Measurements from ENCODE around the gene EFCAB11.
A peak's percentile ranks its signal among the peaks of the same experiment; 100 is the strongest.

The EFCAB11 gene

GRCh38 chr14:89814126-89814525 lies 140.4 kb downstream of the EFCAB11 start:
- no peak for DNase-seq (ENCODE audit: low read depth in 2 of 2)

DNA sequence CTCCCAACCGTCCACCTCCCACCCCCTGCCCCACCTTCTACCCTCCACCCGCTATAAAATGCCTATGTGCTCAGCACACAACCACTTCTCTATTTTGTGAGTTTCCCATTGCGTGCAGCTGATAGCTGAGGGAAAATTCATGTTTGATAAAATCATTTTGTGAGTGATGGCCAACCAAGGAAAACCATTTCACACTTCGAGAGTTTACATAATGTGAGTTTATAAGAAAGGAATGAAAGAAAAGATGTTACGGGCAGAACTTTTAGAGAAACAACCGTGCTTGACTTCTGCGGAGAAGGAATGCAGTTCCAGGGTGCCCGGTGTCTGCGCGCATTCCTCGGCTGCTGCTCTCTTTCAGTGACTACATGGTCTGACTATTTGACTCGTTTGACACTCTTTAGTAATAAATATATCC lies 140.9 kb downstream of the EFCAB11 start:
- peak; percentile 94 to 97 for DNase-seq (ENCODE audit: low read depth in 2 of 2)

GRCh38 chr14:89811954-89812575 lies 142.5 kb downstream of the EFCAB11 start:
- DNase-seq (ENCODE audit: low read depth in 2 of 2) = no peak

DNA sequence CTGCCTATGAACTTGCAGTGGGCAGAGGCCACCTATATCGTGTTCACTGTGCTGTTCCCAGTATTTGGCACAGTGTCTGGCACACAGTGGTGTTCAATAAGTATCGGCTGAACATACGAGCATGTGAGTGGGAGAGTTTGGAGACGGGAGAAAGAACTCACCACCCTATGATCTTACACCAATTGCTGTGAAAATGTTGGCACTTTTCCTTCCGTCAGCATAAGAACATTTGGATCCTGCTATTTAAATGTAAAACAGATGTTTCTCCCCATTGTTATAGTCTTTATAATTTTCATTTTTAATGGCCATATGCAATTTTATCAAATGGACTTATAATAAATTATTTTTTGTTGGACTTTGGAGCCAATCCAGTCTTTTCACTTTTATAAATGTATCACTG lies 144.4 kb downstream of the EFCAB11 start:
- DNase-seq (ENCODE audit: low read depth in 2 of 2) = peak; percentile 49 to 52

DNA sequence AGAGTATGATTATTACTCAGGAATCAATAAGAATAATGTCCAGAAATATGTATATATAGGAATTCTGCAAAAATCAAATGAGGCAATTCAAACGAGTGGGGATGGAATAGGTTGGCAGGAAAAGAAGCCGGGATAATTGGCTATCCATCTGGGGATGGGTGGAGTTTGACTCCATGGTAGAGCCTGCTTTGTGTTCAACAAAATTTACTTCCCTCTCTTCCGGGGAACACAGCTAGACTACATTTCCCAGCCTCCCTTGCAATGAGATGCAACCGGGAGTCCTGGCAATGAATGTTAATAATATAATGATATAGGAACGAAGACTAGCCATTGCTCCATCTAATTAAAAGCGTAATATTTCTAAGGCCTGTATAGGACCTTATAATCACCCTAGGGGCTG lies 146.6 kb downstream of the EFCAB11 start:
- no peak for DNase-seq (ENCODE audit: low read depth in 2 of 2)

DNA sequence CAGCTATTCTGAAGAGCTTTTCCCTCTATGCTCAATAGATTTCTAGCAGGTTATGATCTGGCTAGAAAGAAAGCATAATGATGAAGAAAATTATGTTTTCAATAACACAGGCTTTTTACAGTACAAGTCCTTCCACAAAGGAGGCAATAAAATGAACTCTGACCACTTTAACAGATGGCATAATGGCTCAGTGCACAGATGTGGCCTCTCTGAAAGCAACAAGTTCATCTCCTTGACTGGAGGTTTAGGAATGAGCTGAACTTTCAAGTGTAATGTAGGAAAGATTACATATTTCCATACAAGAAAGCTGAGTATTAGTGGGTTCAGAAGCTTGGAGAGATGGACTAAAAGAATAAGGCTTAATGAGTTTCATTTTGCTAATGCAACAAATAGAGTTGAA lies 147.4 kb downstream of the EFCAB11 start:
- DNase-seq (ENCODE audit: low read depth in 2 of 2) = no peak

GRCh38 chr14:89806451-89806850 lies 148.1 kb downstream of the EFCAB11 start:
- no peak for DNase-seq (ENCODE audit: low read depth in 2 of 2)

DNA sequence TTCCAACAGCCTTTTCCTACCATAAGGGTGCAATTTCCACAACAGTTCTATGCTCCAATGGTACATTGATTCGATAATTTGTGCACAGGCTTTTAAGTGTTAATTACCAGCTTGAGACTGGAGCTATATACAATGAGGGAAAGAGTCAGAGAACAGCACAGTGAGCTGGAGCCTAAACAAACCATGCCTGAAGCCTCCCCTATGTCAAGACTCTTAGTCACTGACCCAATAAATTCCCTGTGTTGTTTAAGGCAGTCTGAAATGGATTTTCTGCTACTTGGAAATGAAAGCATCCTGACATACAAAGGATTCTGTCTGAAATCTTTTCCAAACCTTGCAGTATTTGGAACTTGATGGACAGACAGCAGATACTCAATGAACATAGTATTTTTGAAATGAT lies 149.0 kb downstream of the EFCAB11 start:
- no peak for DNase-seq (ENCODE audit: low read depth in 2 of 2)

GRCh38 chr14:89803542-89803941 lies 151.0 kb downstream of the EFCAB11 start:
- DNase-seq (ENCODE audit: low read depth in 2 of 2) = no peak

DNA sequence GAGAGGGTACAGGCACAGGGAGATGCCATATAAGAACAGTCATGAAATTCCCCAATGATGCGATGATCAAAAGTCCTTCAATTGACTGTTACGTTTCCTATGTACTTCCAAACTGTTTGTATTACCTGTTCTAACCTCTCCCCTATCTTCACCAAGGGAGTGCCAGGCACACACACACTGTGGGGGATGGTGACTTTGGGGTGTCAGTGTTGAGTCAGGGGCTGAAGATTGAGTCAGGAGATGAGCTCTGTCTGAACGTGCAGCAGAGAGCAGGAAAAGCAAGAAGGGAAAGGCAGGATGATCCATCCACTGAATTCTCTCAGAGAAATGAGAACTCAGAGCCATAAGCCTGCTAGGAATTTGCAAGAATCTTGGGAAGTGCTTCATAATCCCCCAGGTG lies 153.4 kb downstream of the EFCAB11 start:
- DNase-seq (ENCODE audit: low read depth in 2 of 2) = no peak

- DNase-seq (ENCODE audit: low read depth in 2 of 2) = no peak
These were observed 156.2 kb downstream of the EFCAB11 start for GRCh38 chr14:89798212-89798773.

DNA sequence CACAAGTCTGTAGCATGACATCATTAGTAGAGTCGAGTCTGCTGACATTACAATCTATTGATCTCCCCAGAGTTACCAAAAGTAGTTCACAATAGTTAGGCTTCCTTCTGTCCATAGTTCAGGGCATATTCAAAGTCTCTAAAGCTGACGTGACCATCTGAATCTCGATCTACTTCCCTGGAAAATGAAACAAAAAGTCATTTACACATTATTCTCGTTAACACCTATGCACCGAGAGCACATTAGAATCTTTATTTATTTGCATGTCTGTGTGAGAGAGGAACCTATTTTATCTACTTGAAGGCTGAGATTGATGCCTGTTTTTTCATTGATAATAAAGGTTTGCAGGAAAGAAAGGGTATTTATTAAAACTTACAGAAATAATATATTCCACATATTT lies 157.4 kb downstream of the EFCAB11 start:
- DNase-seq (ENCODE audit: low read depth in 2 of 2) = no peak

DNA sequence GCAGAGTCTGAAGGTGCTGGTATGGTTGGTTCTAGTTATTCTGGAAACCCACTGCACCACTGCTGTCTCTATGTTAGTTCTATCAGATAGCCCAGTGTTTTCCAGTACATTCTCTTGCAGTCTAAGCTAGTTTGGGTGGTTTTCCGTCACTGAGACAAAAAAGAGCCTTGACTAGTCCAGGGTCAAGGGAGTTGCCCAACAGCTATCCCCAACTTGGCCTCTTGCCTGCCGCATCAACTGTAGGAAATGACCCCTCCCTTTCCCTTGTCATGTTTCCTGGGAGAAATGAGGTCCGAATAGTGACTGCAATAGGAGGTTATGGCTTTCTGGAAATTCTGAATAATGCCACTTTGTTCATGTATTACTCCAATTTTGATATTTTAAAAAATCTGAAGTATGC lies 160.4 kb downstream of the EFCAB11 start:
- DNase-seq (ENCODE audit: low read depth in 2 of 2) = no peak

DNA sequence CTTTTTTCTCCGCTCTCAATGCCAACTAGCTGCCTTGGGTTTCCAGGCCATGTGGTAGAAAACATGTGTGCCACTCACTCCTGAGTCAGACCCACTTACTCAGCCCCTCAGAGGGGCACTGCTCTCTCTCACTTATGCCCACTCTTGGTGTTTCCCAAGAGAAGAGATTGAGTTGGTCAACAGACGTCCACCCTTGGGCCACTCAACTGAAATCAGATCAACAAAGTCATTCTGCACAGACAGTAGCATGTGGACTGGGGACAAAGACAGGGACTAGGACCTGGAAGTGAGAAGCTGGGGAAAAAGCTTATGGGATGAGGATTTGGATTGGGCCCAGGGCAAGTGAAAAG lies 161.2 kb downstream of the EFCAB11 start:
- DNase-seq (ENCODE audit: low read depth in 2 of 2) = no peak

GRCh38 chr14:89792489-89793366 lies 161.8 kb downstream of the EFCAB11 start:
- no peak for DNase-seq (ENCODE audit: low read depth in 2 of 2)

DNA sequence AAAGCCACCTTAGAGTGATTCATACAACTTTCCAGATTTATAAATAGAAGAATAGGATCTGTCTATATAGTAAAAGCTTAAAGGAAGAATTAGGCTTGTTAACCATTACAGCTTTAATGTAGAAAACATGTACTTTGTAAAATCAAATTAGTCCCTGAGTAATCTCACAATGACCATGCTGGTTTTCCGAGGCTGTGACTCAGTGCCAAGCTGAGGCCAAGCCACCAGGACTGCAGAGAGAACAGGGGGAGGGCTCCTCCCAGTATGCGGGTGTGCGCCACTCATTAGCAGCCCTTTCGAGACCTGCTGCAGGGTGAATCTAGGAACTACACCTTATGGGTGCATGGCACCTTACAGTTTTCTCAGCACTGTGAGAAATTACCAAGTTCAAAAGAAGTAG lies 167.0 kb downstream of the EFCAB11 start:
- DNase-seq (ENCODE audit: low read depth in 2 of 2) = no peak

DNA sequence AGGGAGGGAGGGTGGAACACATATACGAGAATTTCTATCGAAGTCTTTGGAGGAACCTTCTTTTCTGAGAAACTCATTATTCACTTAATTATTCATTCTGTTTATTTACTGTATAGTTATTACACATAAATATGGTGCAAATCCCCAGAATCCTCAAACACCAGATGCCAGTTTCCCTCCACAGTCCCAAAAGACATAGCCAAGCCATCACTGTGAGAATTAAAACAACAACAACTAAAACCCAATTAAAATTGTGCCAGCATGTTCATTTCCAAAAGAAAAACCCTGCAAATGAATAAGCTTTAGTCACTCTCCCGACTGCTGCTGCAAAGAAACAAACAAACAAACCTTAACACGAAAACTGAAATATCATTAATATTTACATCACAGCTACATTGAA lies 173.5 kb downstream of the EFCAB11 start:
- no peak for DNase-seq (ENCODE audit: low read depth in 2 of 2)

DNA sequence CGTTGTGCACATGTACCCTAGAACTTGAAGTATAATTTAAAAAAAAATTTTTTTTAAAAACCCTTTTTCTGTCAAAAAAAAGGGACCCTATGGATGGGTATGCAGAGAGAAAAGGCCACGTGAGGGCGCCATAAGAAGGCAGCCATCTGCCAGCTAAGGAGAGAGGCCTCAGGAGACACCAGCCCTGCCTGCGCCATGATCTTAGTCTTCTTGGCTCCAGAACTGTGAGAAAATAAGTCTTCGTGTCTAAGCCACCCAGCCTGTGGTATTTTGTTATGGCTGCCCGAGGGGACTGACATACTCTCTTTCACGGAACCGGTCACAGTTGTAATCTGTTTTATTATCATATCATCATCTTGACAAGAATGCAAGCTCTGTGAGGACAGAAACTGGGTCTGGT lies 174.8 kb downstream of the EFCAB11 start:
- DNase-seq (ENCODE audit: low read depth in 2 of 2) = no peak

DNA sequence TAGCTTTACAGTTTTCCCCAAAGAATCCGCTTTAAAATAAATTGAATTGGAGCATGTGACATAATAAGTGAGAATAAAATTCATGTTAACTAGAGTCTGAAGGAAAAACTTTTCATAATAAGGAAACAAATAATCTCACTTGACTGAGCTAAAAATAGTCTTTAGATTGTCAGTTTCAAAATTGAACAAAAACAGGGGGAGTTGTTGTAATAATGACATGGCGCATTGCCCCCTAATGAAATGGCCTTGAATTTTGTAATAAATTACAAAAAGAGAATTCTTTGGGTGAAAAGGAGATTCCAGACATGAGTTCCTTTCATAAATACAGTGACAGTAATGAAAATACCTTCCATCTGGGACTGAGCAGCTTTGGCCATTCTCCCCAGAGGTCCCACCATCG lies 178.6 kb downstream of the EFCAB11 start:
- no peak for DNase-seq (ENCODE audit: low read depth in 2 of 2)

- peak; percentile 19 to 31 for DNase-seq (ENCODE audit: low read depth in 2 of 2)
These were observed 179.4 kb downstream of the EFCAB11 start for GRCh38 chr14:89775151-89775550.

- no peak for DNase-seq (ENCODE audit: low read depth in 2 of 2)
These were observed 180.8 kb downstream of the EFCAB11 start for GRCh38 chr14:89773644-89774316.

GRCh38 chr14:89773151-89773550 lies 181.4 kb downstream of the EFCAB11 start:
- DNase-seq (ENCODE audit: low read depth in 2 of 2) = no peak

GRCh38 chr14:89771251-89771650 lies 183.3 kb downstream of the EFCAB11 start:
- DNase-seq (ENCODE audit: low read depth in 2 of 2) = no peak
